Activated CD4-positive, alpha-beta memory T cell treated with anti-CD3 and anti-CD28 coated beads, Interleukin-2, amount 10 ng/mL, durations not matched to agents 7 days and 5 days (primary cell): ENCODE measurements around the gene ARX. TPM values are rescaled to one million over a fixed set of nuclear protein-coding genes. Genes with fewer than 3 reads are reported as not detected.

ENCODE experiments used
- CTCF ChIA-PET: fragments of 350-600 bp; sonication (Branson Sonifier 250); formaldehyde crosslinking; loops from one replicate; lab custom pipeline; 2021; ENCODE audit warnings: antibody characterized with exemption, inconsistent platforms; lab: Charles Lee
- POLR2A ChIA-PET: fragments of 350-600 bp; sonication (Branson Sonifier 250); formaldehyde crosslinking; loops from one replicate; lab custom pipeline; 2021; ENCODE audit warnings: antibody characterized with exemption; lab: Charles Lee
- DNase-seq: peaks from one replicate; pipeline ENCODE4 v3.0.0-alpha.2; 2020
- H3K27ac Mint-ChIP-seq: one replicate; pipeline ENCODE4 v1.8.0; 2021; ENCODE audit warnings: mild to moderate bottlenecking, mixed read lengths
- H3K27me3 Mint-ChIP-seq: one replicate; pipeline ENCODE4 v1.8.0; 2021; ENCODE audit warnings: mixed read lengths
- H3K36me3 Mint-ChIP-seq: one replicate; pipeline ENCODE4 v1.8.0; 2021; ENCODE audit warnings: low read depth, mixed read lengths
- H3K4me1 Mint-ChIP-seq: one replicate; pipeline ENCODE4 v1.8.0; 2021; ENCODE audit warnings: mixed read lengths
- H3K4me3 Mint-ChIP-seq: one replicate; pipeline ENCODE4 v1.8.0; 2021; ENCODE audit warnings: mild to moderate bottlenecking, mixed read lengths
- H3K9me3 Mint-ChIP-seq: one replicate; pipeline ENCODE4 v1.8.0; 2021; ENCODE audit warnings: mixed read lengths
- total RNA-seq, 2 experiments: library from RNA; stranded (reverse); gene quantifications; one replicate each; pipeline ENCODE4 v1.2.3, GENCODE V29; 2021

Gene ARX
- total RNA-seq: not detected

- CTCF ChIA-PET: interaction anchor here (1.6 kb wide), 1 partner anchor 128 kb away, joined by 3 read pairs; no protein-coding TSS in a partner anchor
- peaks cover 20% of the 10 kb centered on the region for H3K4me1 Mint-ChIP-seq
Measured at GRCh38 chrX:25015486-25016360, at the start of gene ARX. TSS of gene ARX (minus strand) at chrX:25015965. CDS start at chrX:25015737, 228 bp downstream.

GRCh38 chrX:25059273-25059672, 43.5 kb upstream of the ARX start:
- Mint-ChIP-seq H3K27ac (no peak overlapping the region), H3K9me3 (no peaks in the 10 kb centered on the region), H3K36me3 (no peaks in the 10 kb centered on the region), H3K4me3 (no peak overlapping the region), H3K27me3 (no peaks in the 10 kb centered on the region), H3K4me1 (no peaks in the 10 kb centered on the region)
- POLR2A ChIA-PET: no interaction called here
- DNase-seq: no peak
- CTCF ChIA-PET: no interaction called here

More at GRCh38 chrX:25015486-25016360, at the start of gene ARX:
- POLR2A ChIA-PET: no interaction called here
- no peaks in the 10 kb centered on the region for H3K36me3 Mint-ChIP-seq
- peak; percentile 39 for DNase-seq
- no peaks in the 10 kb centered on the region for H3K9me3 Mint-ChIP-seq
- peaks cover 63% of the 10 kb centered on the region for H3K27me3 Mint-ChIP-seq
- no peak within 1 kb of the TSS for H3K27ac Mint-ChIP-seq
- H3K4me3 Mint-ChIP-seq: no peak within 1 kb of the TSS

GRCh38 chrX:25052798-25053534, 37.2 kb upstream of the ARX start:
- CTCF ChIA-PET: interaction anchor here (0.6 kb wide), 1 partner anchor 372 kb away, joined by 4 read pairs; no protein-coding TSS in a partner anchor
- Mint-ChIP-seq H3K27me3 (peaks cover 2% of the 10 kb centered on the region), H3K4me1 (peaks cover 13% of the 10 kb centered on the region)

GRCh38 chrX:25049971-25050370, 34.2 kb upstream of the ARX start:
- Mint-ChIP-seq H3K27me3 (peaks cover 2% of the 10 kb centered on the region), H3K27ac (no peak overlapping the region), H3K36me3 (no peaks in the 10 kb centered on the region), H3K4me3 (no peak overlapping the region), H3K4me1 (peaks cover 13% of the 10 kb centered on the region), H3K9me3 (no peaks in the 10 kb centered on the region)
- ChIA-PET CTCF (interaction anchor here (1.0 kb wide), 1 partner anchor 28 kb away, joined by 3 read pairs; no protein-coding TSS in a partner anchor), POLR2A (no interaction called here)
- no peak for DNase-seq

More at GRCh38 chrX:25052798-25053534, 37.2 kb upstream of the ARX start:
- no peaks in the 10 kb centered on the region for H3K9me3 Mint-ChIP-seq
- H3K4me3 Mint-ChIP-seq: no peak overlapping the region
- H3K27ac Mint-ChIP-seq: no peak overlapping the region
- DNase-seq: no peak
- POLR2A ChIA-PET: no interaction called here
- no peaks in the 10 kb centered on the region for H3K36me3 Mint-ChIP-seq

GRCh38 chrX:25049357-25049756, 33.6 kb upstream of the ARX start:
- ChIA-PET CTCF (no interaction called here), POLR2A (no interaction called here)
- DNase-seq: no peak
- Mint-ChIP-seq H3K27me3 (peaks cover 2% of the 10 kb centered on the region), H3K4me1 (peaks cover 13% of the 10 kb centered on the region), H3K4me3 (no peak overlapping the region), H3K27ac (no peak overlapping the region), H3K36me3 (no peaks in the 10 kb centered on the region), H3K9me3 (no peaks in the 10 kb centered on the region)

GRCh38 chrX:25048178-25048577, 32.4 kb upstream of the ARX start:
- POLR2A ChIA-PET: no interaction called here

GRCh38 chrX:25043192-25043591, 27.4 kb upstream of the ARX start:
- no peak for DNase-seq
- H3K27me3 Mint-ChIP-seq: no peaks in the 10 kb centered on the region
- peaks cover 3% of the 10 kb centered on the region for H3K4me1 Mint-ChIP-seq
- H3K27ac Mint-ChIP-seq: no peak overlapping the region
- H3K4me3 Mint-ChIP-seq: no peak overlapping the region
- ChIA-PET POLR2A (no interaction called here), CTCF (no interaction called here)
- no peaks in the 10 kb centered on the region for H3K36me3 Mint-ChIP-seq
- no peaks in the 10 kb centered on the region for H3K9me3 Mint-ChIP-seq

More at GRCh38 chrX:25048178-25048577, 32.4 kb upstream of the ARX start:
- peaks cover 2% of the 10 kb centered on the region for H3K27me3 Mint-ChIP-seq
- H3K27ac Mint-ChIP-seq: no peak overlapping the region
- H3K9me3 Mint-ChIP-seq: no peaks in the 10 kb centered on the region
- no peak overlapping the region for H3K4me3 Mint-ChIP-seq
- DNase-seq: no peak
- CTCF ChIA-PET: no interaction called here
- H3K4me1 Mint-ChIP-seq: peaks cover 13% of the 10 kb centered on the region
- H3K36me3 Mint-ChIP-seq: no peaks in the 10 kb centered on the region

- Mint-ChIP-seq H3K27ac (no peak overlapping the region), H3K9me3 (no peaks in the 10 kb centered on the region), H3K4me3 (no peak overlapping the region), H3K36me3 (no peaks in the 10 kb centered on the region), H3K27me3 (peaks cover 4% of the 10 kb centered on the region), H3K4me1 (no peaks in the 10 kb centered on the region)
- POLR2A ChIA-PET: no interaction called here
- DNase-seq: no peak
- CTCF ChIA-PET: no interaction called here
Measured at GRCh38 chrX:25039036-25039435, 23.3 kb upstream of the ARX start.

GRCh38 chrX:25034889-25035288, 19.1 kb upstream of the ARX start:
- no peak for DNase-seq
- Mint-ChIP-seq H3K9me3 (no peaks in the 10 kb centered on the region), H3K27me3 (peaks cover 6% of the 10 kb centered on the region), H3K36me3 (no peaks in the 10 kb centered on the region), H3K4me1 (no peaks in the 10 kb centered on the region), H3K4me3 (no peak overlapping the region), H3K27ac (no peak overlapping the region)
- ChIA-PET POLR2A (no interaction called here), CTCF (no interaction called here)

- Mint-ChIP-seq H3K4me1 (no peaks in the 10 kb centered on the region), H3K27ac (no peak overlapping the region), H3K4me3 (no peak overlapping the region), H3K9me3 (no peaks in the 10 kb centered on the region), H3K36me3 (no peaks in the 10 kb centered on the region), H3K27me3 (peaks cover 7% of the 10 kb centered on the region)
- no peak for DNase-seq
- POLR2A ChIA-PET: no interaction called here
- CTCF ChIA-PET: no interaction called here
Measured at GRCh38 chrX:25029288-25029825, 13.6 kb upstream of the ARX start.

- no peaks in the 10 kb centered on the region for H3K36me3 Mint-ChIP-seq
- no peaks in the 10 kb centered on the region for H3K4me1 Mint-ChIP-seq
- H3K27ac Mint-ChIP-seq: no peak overlapping the region
- POLR2A ChIA-PET: no interaction called here
- no peaks in the 10 kb centered on the region for H3K9me3 Mint-ChIP-seq
- CTCF ChIA-PET: no interaction called here
- DNase-seq: no peak
- peaks cover 12% of the 10 kb centered on the region for H3K27me3 Mint-ChIP-seq
- H3K4me3 Mint-ChIP-seq: no peak overlapping the region
Measured at GRCh38 chrX:25028726-25029125, 13.0 kb upstream of the ARX start.

GRCh38 chrX:25026576-25026975, 10.8 kb upstream of the ARX start:
- no peaks in the 10 kb centered on the region for H3K36me3 Mint-ChIP-seq
- DNase-seq: no peak
- ChIA-PET POLR2A (no interaction called here), CTCF (interaction anchor here (2.3 kb wide), 1 partner anchor 117 kb away, joined by 6 read pairs; no protein-coding TSS in a partner anchor)
- H3K4me3 Mint-ChIP-seq: no peak overlapping the region
- no peaks in the 10 kb centered on the region for H3K9me3 Mint-ChIP-seq
- H3K4me1 Mint-ChIP-seq: peaks cover 9% of the 10 kb centered on the region
- peaks cover 30% of the 10 kb centered on the region for H3K27me3 Mint-ChIP-seq
- H3K27ac Mint-ChIP-seq: no peak overlapping the region

GRCh38 chrX:25025615-25026014, 9.8 kb upstream of the ARX start:
- ChIA-PET POLR2A (no interaction called here), CTCF (interaction anchor here (2.3 kb wide), 1 partner anchor 118 kb away, joined by 6 read pairs; no protein-coding TSS in a partner anchor)
- H3K27me3 Mint-ChIP-seq: peaks cover 37% of the 10 kb centered on the region

More at GRCh38 chrX:25025615-25026014, 9.8 kb upstream of the ARX start:
- H3K27ac Mint-ChIP-seq: no peak overlapping the region
- H3K4me1 Mint-ChIP-seq: peaks cover 15% of the 10 kb centered on the region
- DNase-seq: no peak
- H3K9me3 Mint-ChIP-seq: no peaks in the 10 kb centered on the region
- H3K36me3 Mint-ChIP-seq: no peaks in the 10 kb centered on the region
- H3K4me3 Mint-ChIP-seq: no peak overlapping the region
